Fibroblast of mammary gland (primary cell): ENCODE data around the gene CASR.

Experiments
- DNase-seq: peaks from one replicate; pipeline ENCODE4 v3.0.0-alpha.2; 2010; ENCODE audit warnings: low read depth
- H3K4me3 ChIP-seq: 2 replicates; pipeline ENCODE4 v1.5.1; 2011; ENCODE audit warnings: low read depth, mild to moderate bottlenecking, low read length, moderate library complexity; ENCODE audit not compliant: control insufficient read depth
- TF ChIP-seq, protein P1 (sequence below): conservative IDR thresholded peaks from 2 replicates; pipeline ENCODE4 v1.5.1; 2011; ENCODE audit warnings: low read depth, low read length, inconsistent platforms; ENCODE audit not compliant: control insufficient read depth, insufficient read depth

CASR gene

GRCh38 chr3:122245513-122246174, 62.2 kb downstream of the CASR start:
- H3K4me3 ChIP-seq: no peak overlapping the region
- DNase-seq: peak; percentile 13

GRCh38 chr3:122246199-122246598, 62.7 kb downstream of the CASR start:
- no peak for DNase-seq
- TF ChIP-seq, protein P1, sequence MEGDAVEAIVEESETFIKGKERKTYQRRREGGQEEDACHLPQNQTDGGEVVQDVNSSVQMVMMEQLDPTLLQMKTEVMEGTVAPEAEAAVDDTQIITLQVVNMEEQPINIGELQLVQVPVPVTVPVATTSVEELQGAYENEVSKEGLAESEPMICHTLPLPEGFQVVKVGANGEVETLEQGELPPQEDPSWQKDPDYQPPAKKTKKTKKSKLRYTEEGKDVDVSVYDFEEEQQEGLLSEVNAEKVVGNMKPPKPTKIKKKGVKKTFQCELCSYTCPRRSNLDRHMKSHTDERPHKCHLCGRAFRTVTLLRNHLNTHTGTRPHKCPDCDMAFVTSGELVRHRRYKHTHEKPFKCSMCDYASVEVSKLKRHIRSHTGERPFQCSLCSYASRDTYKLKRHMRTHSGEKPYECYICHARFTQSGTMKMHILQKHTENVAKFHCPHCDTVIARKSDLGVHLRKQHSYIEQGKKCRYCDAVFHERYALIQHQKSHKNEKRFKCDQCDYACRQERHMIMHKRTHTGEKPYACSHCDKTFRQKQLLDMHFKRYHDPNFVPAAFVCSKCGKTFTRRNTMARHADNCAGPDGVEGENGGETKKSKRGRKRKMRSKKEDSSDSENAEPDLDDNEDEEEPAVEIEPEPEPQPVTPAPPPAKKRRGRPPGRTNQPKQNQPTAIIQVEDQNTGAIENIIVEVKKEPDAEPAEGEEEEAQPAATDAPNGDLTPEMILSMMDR: no peak
- no peak overlapping the region for H3K4me3 ChIP-seq

More at GRCh38 chr3:122245513-122246174, 62.2 kb downstream of the CASR start:
- TF ChIP-seq, protein P1: no peak

GRCh38 chr3:122247087-122247824, 63.8 kb downstream of the CASR start:
- H3K4me3 ChIP-seq: no peak overlapping the region
- TF ChIP-seq, protein P1: no peak
- DNase-seq: no peak

- DNase-seq: peak; percentile 6
- TF ChIP-seq, protein P1: no peak
- H3K4me3 ChIP-seq: no peak overlapping the region
These were observed 64.3 kb downstream of the CASR start for GRCh38 chr3:122247825-122248185.

- no peak for DNase-seq
- H3K4me3 ChIP-seq: no peak overlapping the region
- TF ChIP-seq, protein P1: no peak
These were observed 68.0 kb downstream of the CASR start for GRCh38 chr3:122251428-122251827.

DNA sequence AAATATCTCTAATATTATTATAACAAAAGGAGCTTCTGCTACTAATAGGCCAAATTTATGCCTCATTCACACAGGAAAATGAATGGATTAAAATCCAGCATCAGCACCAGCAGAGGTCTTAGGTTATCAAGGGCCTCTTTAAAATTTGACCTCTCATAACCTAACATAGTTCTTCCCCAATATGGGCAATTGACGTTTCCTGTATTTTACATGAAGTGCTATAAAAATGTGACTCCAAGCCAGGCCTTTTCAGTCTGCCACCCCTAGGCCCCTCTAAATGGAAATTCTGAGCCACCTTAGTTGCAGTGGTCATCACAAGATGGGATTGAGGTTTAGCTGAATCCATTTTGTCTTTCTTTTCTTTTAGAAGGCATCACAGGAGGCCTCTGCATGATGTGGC, 70.1 kb downstream of the CASR start:
- DNase-seq: no peak
- no peak overlapping the region for H3K4me3 ChIP-seq
- TF ChIP-seq, protein P1: no peak
